ENCODE data around the gene CCDC13.

CCDC13 gene

DNA sequence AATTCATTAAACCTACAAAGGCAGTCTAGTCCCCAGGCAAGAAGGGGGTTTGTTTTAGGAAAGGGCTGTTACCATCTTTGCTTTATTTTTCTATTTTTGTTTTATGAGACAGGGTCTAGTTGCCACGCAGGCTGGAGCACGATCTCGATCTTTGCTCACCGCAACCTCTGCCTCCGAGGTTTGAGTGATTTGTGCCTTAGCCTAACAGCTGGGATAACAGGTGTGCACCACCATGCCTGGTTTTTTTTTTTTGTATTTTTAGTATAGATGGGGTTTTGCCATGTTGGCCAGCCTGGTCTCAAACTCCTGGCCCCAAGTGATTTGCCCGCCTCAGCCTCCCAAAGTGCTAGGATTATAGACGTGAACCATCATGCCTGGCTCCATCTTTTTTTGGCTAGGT, 26.3 kb upstream of the CCDC13 start:
- no peak for DNase-seq (ENCODE audit: low read depth)

DNA sequence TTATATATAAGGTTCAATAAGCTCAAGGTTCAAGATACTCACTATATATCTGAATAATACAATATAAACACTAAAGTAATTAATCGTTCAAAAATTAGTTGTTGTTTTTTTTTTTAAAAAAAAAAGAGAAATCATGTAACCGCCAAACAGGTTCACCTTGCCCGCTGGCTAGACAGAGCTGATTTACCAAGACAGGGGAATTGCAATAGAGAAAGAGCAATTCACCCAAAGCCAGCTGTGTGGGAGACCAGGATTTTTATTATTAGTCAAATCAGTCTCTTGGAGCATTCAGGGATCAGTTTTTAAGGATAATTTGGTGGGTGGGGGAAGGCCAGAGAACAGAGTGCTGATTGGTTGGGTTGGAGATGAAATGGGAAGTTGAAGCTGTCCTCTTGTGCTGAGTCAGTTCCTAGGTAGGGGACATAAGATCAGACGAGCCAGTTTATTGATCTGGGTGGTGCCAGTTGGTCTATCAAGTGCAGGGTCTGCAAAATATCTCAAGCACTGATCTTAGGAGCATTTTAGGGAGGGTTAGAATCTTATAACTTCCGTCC, 23.4 kb upstream of the CCDC13 start:
- no peak for DNase-seq (ENCODE audit: low read depth)

DNA sequence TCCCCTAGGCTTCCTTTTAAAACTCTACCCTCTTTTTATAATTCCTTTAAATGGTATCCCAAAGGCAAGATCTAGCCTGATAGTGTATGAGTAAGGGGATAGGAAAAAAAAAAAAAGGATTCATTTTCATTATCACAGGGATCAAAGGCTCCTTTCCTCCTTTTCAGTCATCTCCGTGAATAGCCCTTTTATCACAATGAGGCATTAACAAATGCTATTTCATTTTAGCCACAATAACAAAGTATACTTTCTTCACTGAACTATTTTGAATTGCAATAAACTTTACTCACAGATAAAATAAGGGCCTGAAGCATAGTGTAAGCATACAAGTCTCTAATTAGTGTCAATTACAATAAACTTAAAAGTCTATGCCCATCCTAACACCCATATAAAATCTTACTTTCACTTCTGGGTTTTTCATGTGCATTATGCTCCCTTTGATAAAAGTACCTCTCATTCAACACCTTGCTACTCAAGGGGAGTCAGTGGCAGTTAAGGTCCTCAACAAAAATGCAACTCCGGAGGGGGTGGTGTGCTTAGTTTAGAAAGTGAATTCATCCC, 22.6 kb upstream of the CCDC13 start:
- no peak for DNase-seq (ENCODE audit: low read depth)

DNA sequence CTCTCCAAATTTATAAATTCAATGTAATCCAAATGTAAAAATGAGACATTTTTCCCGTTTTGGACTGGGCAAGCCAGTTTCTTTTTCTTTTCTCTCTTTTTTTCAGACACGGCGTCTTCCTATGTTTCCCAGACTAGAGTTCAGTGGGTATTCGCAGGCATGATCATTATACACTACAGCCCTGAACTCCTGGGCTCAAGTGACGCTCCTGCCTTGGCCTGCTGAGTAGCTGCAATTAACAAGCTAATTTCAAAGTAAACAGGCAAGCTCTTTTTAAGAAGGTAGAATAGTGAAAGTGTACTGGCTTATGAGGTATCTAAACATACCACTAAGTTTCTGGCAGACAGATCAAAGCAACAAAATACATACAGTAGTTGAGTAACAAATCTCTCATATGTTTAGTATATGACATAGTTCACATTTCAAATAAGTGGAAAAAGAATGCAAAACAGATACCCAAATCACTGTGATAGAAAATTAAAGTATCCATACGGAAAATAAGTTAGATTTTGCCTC, 17.7 kb upstream of the CCDC13 start:
- no peak for DNase-seq (ENCODE audit: low read depth)

DNA sequence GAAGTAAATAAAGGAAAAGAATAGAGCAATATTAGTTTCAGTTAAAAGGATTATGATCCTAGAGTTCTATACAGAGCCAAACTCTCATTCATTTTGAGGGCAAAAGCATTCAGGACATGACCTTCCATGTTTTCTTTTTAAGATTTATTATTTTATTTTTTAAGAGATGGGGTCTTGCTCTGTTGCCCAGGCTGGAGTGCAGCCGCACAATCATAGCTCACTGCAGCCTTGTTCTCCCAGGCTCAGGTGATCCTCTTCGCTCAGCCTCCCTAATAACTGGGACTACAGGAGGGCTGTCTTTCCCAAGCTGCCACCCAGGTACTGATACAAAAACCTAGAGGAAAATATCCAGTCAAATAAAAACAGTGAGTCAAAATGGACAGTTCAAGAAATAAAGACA, 13.6 kb upstream of the CCDC13 start:
- no peak for DNase-seq (ENCODE audit: low read depth)

DNA sequence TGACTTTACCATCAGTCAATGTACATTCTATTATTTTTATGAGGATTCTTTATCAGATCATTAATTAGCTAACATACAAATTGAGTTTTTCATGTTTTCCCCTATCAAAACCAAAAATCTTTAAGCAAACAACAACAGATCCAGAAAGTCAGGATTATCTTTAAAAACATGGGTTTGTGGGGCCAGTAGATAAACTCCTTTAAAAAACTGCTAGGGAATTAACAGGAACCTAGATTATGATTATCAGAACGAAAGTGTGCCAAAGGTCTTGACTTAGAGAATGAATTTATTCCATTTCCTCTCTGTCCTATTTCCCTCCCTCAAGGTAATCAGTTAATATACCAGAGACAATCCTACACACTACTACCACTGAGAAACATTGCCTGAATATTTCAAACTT, 13.2 kb upstream of the CCDC13 start:
- DNase-seq (ENCODE audit: low read depth), result no peak

DNA sequence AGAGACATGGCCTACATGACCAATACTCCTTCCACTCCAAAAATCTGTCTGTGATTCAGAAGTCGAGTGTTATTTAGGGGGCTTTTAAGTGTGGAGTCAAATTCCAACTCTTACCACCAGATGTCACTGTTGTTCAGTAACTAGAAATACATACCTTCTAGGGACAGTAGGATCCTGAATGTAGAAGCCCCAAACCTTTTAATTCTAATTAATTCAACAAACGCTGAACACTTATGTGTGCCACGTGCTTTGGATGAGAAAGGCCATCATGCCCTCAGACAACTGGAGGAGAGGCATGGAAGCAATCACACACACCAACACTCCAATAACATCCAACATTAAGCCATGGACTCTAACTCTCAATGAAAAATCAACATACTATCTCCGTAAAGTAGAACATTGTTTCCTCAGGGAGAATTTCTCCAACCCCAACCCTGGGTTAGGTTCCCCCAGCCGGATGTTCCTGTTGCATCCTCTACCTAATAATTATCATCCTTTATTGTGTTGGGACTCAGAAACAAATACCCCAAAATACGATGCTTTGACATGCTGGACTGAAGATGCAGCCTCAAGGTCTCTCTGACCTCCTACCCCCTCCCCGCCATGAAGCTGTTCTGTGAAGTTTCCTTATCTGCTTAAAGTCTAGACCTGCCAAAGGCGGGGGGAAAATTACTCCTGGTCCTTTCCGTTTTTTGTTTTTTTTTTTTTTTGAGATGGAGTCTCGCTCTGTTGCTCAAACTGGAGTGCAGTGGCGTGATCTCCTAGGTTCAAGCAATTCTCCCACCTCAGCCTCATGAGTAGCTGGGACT, 8.0 kb upstream of the CCDC13 start:
- DNase-seq (ENCODE audit: low read depth), result no peak

DNA sequence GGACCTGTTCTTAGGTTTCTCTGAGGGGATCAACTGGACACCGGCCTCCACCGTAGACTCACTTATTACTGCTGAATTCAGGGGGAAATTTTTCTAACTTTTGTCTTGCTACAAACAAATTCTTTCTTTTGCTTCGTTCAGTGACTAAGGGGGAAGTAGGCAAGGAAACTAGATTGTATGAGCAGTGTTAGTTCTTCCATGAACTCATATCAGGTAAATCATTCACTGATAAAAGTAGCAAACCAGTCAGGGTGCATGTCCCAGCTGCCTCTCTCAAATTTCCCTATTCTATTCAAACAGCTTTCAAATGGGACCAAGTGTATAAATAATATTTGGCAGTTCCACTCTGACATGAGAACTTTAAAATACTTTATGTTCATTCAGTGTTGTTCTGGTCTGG, 7.3 kb upstream of the CCDC13 start:
- no peak for DNase-seq (ENCODE audit: low read depth)

DNA sequence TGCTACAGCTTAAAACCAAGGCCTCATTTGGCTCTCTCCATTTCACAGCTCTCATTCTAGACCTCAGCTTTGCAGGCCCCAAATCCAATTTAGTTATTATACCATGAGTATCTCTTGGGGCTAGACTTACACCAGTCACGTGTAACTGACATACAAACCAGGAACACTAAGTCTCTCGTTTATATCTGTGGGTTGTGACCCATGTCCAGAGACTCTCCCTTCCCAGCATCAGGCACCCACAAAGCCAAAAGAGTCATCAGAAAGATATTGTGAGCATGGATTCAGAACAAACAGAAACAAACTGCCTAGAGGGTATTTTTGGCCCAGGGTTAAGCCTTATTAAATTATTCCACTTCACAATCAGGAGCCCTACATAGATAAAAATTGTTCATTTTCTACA, 5.6 kb upstream of the CCDC13 start:
- DNase-seq (ENCODE audit: low read depth), result no peak

DNA sequence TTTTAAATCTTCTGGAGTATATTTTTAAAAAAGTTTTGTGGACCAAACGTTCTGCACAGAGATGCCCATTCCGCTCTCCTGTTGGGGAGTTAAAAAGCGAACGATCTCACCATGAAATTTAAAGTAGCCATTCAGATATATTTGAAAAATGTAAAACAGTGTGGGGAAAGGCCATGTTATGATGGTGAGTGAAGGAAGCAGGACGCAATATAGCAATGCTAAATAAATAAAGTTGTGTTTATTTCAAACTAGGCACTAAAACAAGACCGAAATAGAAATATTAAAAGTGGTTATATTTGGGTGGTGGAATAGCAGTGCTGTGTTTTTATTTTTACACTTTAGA, 327 bp upstream of the CCDC13 start:
- no peak for DNase-seq (ENCODE audit: low read depth)

DNA sequence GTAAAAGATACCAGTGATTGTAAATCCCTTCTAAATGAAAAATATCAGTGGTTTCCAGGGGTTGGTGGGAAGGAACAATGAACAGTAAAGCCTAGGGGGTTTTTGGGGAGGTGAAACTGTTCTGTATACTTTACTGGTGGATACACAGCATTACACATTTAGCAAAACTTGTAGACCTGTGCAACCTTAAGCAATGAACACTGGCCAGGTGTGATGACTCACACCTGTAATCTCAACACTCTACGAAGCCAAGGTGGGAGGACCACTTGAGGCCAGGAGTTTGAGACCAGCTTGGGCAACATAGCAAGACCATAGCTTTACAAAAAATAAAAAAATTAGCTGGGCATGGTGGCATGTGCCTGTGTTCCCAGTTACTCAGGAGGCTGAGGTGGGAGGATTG, 1.8 kb downstream of the CCDC13 start:
- no peak for DNase-seq (ENCODE audit: low read depth)

DNA sequence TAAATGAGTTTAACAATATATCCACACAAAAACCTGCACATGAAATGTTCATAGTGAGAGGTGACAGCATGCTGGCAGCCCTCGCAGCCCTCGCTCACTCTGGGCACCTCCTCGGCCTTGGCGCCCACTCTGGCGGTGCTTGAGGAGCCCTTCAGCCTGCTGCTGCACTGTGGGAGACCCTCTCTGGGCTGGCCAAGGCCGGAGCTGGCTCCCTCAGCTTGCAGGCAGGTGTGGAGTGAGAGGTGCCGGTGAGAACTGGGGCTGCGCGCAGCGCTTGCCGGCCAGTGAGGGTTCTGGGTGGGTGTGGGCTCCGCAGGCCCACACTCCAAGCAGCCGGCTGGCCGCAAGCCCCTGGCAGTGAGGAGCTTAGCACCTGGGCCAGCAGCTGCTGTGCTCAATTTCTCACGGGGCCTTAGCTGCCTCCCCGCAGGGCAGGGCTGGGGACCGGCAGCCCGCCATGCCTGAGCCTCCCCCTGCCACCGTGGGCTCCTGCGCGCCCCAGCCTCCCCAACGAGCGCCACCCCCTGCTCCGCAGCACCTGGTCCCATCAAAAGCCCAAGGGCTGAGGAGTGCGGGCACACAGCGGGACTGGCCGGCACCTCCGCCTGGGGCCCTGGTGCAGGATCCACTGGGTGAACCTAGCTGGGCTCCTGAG, 3.4 kb downstream of the CCDC13 start:
- no peak for DNase-seq (ENCODE audit: low read depth)

DNA sequence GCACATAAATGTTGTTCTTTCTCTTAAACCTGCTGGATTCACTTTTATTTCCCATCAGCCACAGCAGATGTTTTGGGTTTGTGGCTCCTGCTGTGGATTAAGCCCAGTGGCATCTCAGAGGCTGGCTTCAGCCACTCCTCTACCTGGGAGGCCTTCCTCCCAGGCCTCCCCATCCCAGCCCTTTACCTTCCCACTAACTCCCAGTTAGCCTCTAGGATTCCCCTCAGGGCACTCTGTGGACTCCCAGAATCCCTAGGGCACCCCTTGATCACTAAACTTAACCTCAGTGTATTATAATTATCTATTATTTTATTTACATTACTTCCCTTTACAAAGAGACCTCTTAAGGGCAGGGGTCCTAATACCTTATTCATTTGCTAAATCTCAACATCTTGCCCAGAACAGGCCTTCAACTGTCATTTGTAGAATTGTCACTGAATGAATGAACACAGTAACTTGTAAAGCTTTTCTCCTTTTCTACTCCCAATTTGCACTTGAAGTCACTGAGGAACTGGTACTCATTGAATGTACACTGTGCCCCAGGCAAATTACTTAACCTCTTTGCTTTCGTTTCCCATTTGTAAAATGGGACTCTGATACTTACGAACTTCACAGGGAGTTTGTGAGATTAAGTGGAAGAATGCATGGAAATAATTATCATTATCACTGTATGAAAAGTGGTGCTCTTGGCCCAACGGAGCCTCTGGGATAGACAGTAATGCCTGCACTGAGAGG, 8.3 kb downstream of the CCDC13 start:
- no peak for DNase-seq (ENCODE audit: low read depth)

DNA sequence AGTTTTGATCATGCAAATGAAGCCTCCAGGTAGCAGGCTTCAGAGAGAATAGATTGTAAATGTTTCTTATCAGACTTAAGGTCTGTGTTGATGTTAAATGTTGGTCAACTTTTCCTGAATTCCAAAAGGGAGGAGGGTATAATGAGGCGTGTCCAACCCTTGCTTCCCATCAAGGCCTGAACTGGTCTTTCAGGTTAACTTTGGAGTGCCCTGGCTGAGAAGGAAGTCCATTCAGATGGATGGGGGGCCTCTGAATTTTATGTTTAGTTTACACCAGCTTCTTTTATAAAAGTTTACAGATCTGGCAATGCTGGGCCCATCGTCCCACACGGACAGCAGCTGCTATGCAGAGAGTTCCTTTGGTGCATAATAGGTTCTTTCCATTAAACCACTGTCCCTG, 8.9 kb downstream of the CCDC13 start:
- no peak for DNase-seq (ENCODE audit: low read depth)

DNA sequence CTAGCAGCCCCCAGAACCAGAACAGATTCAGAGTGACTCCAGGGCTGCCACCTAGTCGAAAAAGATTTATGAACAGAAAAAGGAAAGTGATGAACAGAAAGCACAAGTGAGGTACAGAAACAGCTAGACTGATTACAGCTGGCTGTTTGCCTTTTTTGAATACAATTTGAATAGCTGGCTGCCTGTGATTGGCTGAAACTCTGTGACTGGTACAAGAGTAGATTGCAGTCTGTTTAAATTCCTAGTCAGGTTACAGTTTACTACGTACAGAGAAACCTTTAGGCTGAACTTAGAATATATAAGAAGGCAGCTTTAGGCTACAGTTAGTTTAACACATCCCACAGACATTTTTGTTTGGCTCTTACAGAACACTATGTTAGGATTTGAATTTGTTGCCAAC, 10.0 kb downstream of the CCDC13 start:
- no peak for DNase-seq (ENCODE audit: low read depth)

DNA sequence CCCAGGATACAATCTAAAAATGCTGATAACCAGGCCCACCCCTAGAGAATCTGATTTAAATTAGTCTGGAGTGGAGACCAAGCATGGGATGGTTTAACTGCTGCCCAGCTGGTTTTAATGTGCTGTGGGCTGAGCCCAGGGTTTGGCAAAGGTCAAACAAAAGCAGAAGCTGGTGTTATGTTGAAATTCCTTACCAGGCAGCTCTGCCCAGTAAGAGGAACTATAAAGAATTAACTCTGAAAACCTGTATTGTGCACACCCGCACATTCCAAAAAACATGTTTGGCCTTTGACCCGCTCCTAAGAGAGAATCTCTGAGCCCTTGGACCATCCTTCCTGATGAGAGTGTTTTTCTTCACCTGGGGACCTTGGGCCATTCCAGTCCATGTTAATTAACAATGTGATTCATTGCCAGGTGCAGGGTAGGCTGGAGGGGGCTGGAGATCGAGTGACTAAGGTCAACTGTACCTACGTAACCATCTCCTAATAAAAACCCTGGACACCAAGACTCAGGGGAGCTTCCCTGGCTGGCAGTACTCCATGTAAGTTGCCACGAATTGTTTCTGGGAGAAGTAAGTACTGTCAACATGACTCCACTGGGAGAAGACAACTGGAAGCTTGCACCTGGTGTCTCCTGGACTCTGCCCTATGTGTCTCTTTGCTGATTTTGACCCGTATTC, 10.9 kb downstream of the CCDC13 start:
- no peak for DNase-seq (ENCODE audit: low read depth)

DNA sequence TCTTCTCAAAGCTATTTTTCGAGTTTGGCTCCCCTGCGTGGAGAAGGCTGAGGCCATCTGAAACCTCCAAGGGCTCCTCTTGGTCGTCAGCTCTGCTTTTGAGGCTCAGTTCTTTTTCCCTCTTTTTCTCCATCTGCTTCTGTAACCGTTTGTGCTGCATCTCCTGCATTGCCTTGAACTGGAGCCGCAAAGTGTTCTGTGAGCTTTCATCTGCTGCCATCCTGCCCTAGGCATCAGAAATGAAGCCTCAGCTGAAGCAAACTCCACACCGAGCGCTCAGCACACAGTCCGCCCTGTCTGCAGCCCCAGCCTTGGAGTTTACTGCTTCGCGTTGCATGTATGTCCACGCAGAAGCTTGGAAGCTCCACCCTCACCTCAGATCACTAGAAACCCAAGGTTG, 14.9 kb downstream of the CCDC13 start:
- DNase-seq (ENCODE audit: low read depth), result no peak

DNA sequence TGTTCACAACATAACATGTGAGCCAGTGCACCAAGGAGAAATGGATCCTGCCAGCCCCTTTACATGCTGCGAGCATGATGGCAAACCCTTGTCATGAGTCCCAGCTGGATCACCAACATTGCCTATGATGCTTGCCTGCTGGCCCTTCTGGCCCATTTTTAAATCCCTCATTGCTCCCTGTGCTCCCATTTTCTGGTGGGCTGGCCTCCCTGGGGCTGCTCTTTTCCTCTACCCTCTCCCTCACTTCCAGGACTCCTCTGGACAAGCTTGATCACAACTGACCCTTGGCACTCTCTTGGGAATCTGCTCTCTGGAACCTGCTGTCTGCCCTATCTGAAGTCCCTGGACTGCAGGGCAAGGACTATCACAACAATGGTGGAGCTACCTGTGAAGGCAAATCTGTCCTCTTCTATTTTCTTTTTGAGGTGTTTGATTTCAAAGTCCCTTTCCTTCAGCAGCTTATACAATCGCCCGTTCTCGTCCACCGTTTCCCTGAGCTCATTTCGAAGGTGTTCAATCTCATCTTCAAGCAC, 16.3 kb downstream of the CCDC13 start:
- no peak for DNase-seq (ENCODE audit: low read depth)

DNA sequence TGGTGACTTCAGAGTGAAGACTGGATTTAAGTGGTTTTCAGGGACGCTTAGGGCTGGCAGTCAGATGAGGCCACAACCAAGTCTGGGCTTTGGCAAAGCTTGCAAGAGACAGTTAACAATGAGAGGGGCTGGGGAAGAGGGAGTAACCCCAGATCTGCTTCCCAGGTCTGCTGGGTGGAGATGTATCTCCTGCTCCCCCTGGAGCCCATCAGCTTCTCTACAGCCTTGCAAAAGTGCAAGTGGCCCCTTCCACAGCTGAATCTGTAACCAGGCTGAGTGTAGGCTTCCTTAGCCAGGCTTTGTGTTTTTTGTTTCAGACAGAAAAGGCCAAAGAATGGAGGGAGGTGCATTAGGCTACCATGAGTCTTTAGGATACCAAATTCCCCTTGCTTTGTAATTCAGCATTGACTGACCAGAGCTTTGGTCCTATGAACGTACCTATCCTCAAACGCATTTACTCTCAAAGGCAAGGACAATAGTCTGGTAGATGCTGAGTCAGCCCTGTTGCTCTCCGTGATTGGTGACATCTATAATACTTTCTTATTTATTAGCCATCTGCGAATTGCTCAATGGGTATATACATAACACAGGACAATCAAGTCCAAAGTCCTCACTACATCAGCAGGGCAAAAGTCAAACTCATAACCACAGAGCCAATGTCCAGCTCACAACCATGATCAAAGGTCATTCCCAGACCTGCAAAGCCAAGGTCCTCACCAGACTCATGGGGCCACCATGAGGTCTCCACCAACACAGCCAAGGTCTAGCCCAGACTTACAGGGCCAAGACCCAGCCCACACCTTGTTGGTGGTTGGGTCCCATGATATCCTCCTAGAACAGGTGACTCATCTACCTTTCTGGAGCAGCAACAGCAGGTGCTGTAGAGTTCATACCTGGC, 17.1 kb downstream of the CCDC13 start:
- DNase-seq (ENCODE audit: low read depth), result no peak

DNA sequence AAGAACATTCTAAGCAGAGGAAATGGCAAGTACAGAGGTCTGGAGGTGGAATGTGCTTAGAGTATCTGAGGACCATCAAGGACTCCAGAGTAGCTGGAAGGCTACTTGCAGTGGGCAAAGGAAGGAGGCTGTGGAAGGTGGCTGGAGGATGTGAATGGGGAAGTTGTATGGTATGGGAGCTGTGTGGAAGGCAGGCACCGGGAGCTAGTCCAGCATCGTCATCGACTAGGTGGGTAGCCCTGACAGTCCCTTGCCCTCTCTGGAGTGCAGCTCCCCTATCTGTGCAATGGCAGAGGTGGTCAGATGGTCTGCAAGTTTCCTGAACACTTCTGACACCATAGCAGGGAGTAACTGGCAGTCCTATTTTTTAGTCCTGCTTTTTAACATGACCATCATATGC, 19.3 kb downstream of the CCDC13 start:
- no peak for DNase-seq (ENCODE audit: low read depth)

DNA sequence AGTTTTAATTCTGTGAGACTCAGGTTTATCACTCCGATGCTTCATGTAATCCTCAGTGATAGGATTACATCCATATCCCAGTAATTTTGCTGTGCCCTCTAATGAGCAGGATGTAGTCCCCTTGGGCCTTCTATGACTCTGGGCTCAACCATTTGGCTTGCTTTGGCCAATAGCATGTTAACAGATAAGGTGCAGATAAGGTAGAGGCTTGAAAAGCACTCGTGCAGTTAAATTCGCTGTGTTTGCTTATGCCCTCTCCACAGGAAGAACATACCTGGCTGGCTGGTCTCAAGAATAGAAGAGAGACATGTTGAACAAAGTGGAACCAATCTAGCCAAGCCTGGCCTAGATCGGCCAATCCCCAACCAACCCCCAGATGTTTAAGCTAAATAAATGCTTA, 20.1 kb downstream of the CCDC13 start:
- DNase-seq (ENCODE audit: low read depth), result no peak

Measured in activated T-helper 1 cell treated with Interleukin-2 at 50 U/mL for 16 hours (primary cell).